Melanocyte of skin (primary cell): ENCODE measurements around the gene MAP7D1. TPM values are rescaled to one million over a fixed set of nuclear protein-coding genes. Genes with fewer than 3 reads are reported as not detected.

Experiments
- small RNA-seq, 2 donors: library from RNA; depleted of rRNA; stranded (forward); fragments of <200 nt; gene quantifications; one replicate each; pipeline ENCODE3, GENCODE V24; 2012
- total RNA-seq, 2 donors: library from RNA; depleted of rRNA; stranded (reverse); fragments of >200 nt; gene quantifications; 2 replicates each; pipeline ENCODE4 v1.2.3, GENCODE V29; 2012

MAP7D1 gene
- 100 to 1,000 TPM; 135 to 144 TPM for total RNA-seq

DNA sequence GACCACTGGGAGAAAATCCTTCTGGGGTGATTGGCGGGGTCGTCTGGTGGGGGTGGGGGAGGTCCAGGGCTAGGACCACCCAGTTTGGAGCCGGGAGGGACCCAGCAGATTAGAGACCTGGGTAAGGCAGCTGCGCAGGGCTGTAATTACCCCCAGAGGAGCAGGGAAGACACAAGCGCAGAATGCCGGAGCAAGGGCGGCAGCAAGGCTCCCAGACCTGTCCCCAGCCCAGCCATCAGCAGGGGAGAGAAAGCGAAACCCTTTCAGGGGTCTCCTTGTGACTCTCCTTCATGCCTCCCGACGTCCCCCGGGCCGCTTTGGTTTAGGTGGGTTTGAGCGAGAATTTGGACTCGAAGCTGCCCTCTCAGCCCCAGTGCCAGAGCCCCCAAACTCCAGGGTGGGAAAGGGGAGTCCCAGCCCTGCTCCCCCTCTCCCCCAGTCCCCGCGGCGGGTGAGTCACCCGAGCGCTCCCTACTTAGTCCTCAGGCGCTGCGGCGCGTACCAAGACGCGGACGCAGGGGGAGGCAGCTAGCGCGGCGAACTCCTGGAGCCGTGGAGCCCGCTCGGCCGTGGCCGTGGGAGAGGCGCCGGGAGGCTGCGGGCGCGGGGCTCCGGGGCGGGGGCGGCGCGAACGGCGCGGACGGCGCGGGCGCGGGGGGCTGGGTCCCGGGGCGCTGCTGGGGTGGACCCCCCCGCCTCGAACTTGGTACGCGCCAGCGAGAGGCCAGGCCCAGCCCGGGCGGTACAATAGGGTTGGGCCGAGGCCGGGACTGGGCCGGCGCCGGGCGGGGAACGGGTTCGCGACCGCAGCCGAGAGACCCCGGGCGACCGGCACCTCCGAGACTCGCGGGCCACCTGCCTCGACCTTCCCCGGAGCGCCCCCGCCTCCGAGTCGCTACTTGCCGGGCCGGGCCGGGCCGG lies at the start of gene MAP7D1:
Gene MAP7D1 (plus strand): TSS at position 753 of the 921 bp plus-strand sequence. CDS start 258 bp downstream, outside the sequence.

DNA sequence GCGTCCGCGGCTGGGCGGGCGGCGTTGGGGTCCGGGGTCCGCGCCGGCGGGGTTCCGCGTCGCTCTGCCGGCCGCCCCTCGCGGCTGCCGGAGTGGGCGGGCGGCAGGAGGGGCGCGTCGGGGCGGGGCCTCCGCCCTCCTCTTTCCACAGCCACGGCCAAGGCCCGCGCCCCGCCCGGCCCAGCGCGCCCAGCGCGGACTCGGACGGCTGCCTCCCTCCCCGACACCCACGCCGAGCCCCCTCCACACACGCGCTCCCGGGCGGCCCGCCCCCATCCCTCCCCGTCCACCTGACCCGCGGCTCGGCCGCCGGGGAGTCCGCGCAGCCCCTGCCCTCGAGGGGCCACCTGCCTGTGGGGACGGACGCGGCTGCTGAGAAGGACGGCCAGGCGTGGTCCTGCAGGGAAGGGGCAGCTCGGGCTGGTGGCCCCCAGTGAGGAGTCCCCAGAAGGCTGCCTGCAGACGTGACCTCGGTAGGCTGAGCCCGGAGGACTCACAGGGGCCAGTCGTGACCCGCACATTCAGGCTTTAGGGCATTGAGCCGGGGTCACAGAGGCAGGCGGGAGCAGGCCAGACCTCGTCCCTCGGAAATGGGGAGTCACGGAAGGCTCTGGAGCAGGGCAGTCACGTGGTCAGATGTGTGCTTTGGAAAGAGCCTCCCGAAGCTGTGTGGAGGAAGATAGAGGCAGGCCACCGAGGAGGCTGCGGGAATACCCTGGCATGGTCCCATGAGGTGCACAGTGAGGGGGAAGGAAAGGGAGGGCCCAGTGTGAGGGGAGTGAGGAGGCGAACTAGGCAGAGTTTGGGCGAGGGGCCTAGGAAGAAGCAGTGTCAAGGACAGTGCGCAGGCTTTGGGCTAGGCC lies 30.6 kb upstream of the MAP7D1 start, which contains the start of gene COL8A2:
Gene COL8A2 (minus strand): TSS at position 94 of the 863 bp plus-strand sequence. CDS start 24,980 bp downstream, outside the sequence.

DNA sequence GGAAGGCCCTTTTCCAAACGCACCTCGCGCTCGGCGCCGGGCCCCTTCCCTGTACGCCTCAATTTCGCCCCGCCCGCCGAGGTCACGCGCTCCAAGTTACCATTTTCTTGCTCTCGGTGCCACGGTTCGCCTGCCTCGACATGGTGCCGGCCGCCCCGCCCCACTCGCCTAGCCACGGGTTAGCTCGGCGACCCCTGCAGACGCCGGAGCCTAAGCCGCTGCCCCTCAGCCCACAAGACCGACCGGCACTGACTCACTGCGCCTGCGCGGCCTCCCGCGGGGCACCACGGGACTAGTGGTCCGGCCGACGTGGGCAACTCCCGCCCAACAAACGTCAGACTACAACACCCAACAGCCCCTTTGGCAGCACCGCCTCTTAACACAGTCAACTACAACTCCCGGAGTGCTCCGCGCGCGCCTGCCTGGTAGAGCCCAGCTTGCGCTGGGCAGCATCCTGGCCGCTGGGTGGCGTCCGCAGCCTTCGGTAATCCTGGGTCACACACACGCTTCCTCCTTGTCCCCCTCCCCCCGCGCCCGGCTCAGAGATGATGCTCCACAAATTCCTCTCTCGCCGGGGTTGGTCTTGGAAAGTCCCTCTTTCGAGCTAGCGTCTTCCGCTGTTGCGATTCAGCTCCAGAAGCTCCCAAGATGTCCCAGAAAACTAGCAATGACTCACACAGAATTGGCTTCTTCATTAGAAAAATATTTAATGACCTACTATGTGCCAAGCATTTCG lies 6.6 kb upstream of the MAP7D1 start, which contains the start of gene TRAPPC3:
Gene TRAPPC3 (minus strand): TSS at position 250 of the 736 bp plus-strand sequence. CDS start 108 bp downstream, at position 142.

GRCh38 chr1:36223996-36224536 lies 68.1 kb downstream of the MAP7D1 start, which contains the start of gene THRAP3:
TSS of gene THRAP3 (plus strand) at chr1:36224443. CDS start at chr1:36282564, 58,121 bp downstream.

Small RNA genes within 50 kb of the gene (small RNA-seq; reads per million reads assigned to genes)
- gene RN7SL131P, result 0 reads per million in 2 donors

Other genes with a start within 250 kb of the MAP7D1 start
- 1 to 10 TPM; 1.7 to 2.4 TPM for gene AGO3, start 225.1 kb upstream of the MAP7D1 start, total RNA-seq
- gene TEKT2, start 72.1 kb upstream of the MAP7D1 start, total RNA-seq, result not detected
- gene ADPRS, start 67.3 kb upstream of the MAP7D1 start, total RNA-seq, result 10 to 100 TPM; 23.7 to 27.6 TPM
- under 1 TPM; under 0.01 to 0.34 TPM for gene COL8A2, start 30.9 kb upstream of the MAP7D1 start, total RNA-seq
- 10 to 100 TPM; 82.9 to 93.2 TPM for gene TRAPPC3, start 6.7 kb upstream of the MAP7D1 start, total RNA-seq
- gene THRAP3, start 68.3 kb downstream of the MAP7D1 start, total RNA-seq, result 100 to 1,000 TPM; 108 to 144 TPM
- gene SH3D21, start 150.2 kb downstream of the MAP7D1 start, total RNA-seq, result 1 to 10 TPM; 2.3 to 6.2 TPM
- gene EVA1B, start 167.5 kb downstream of the MAP7D1 start, total RNA-seq, result 10 to 100 TPM; 54.7 to 74.6 TPM
- 10 to 100 TPM; 17.6 to 22.0 TPM for gene STK40, start 229.8 kb downstream of the MAP7D1 start, total RNA-seq
- gene LSM10, start 241.7 kb downstream of the MAP7D1 start, total RNA-seq, result 10 to 100 TPM; 11.0 to 14.0 TPM